Urinary bladder (tissue), 4 donors: ENCODE results near the gene XRCC5. TPM values are rescaled to one million over a fixed set of nuclear protein-coding genes. Genes with fewer than 3 reads are reported as not detected.

Experiments used
- DNase-seq: peaks from one replicate; pipeline ENCODE4 v3.0.0-alpha.2; 2015; ENCODE audit errors: extremely low spot score
- H3K27ac ChIP-seq: one replicate; pipeline ENCODE4 v1.5.1; 2013; ENCODE audit warnings: low read depth, mild to moderate bottlenecking, moderate library complexity
- H3K36me3 ChIP-seq: one replicate; pipeline ENCODE4 v1.6.1; 2013; ENCODE audit warnings: mild to moderate bottlenecking, moderate library complexity; ENCODE audit not compliant: insufficient read depth
- H3K4me1 ChIP-seq: one replicate; pipeline ENCODE4 v1.6.1; 2013; ENCODE audit warnings: mild to moderate bottlenecking, moderate library complexity; ENCODE audit not compliant: insufficient read depth
- H3K4me3 ChIP-seq: one replicate; pipeline ENCODE4 v1.5.1; 2013; ENCODE audit warnings: low read depth, low read length
- WGBS: extraction: QIAGEN DNeasy Blood & Tissue Kit; methylation state at CpG from one replicate; pipeline ENCODE4 v1.1.7; 2013; 5-methylcytosine and 5-hydroxymethylcytosine counted together
- polyA plus RNA-seq: library from polyadenylated mRNA; stranded (reverse); fragments of 200-250 nt; gene quantifications from one replicate; pipeline ENCODE4 v1.2.3, GENCODE V29; 2013
- total RNA-seq: library from RNA; depleted of rRNA; stranded (reverse); fragments of >200 nt; gene quantifications from one replicate; pipeline ENCODE4 v1.2.3, GENCODE V29; 2014
- donor health status: healthy with polysubstance abuse.
- donor health status: healthy.

Gene XRCC5
- total RNA-seq, result 247 TPM
- polyA plus RNA-seq, result 121 TPM

- H3K27ac ChIP-seq, result peak within 1 kb of the TSS; percentile 76
- DNase-seq, result peak; percentile 92
- H3K36me3 ChIP-seq, result no peaks in the 10 kb centered on the region
- under 1% methylated on average over 57 of the region's 57 CpGs for WGBS
- H3K4me1 ChIP-seq, result no peaks in the 10 kb centered on the region
- H3K4me3 ChIP-seq, result peak within 1 kb of the TSS; percentile 67
Measured at GRCh38 chr2:216108967-216109921, at the start of gene XRCC5. Gene XRCC5, plus strand, starts transcription at chr2:216109348. Its CDS starts 89 bp downstream, at chr2:216109437.

GRCh38 chr2:216064014-216064630 is 45.0 kb upstream of the XRCC5 start:
- WGBS, result 89% methylated on average over 2 of the region's 2 CpGs
- Histone ChIP-seq H3K27ac (no peak overlapping the region), H3K36me3 (no peaks in the 10 kb centered on the region), H3K4me1 (no peaks in the 10 kb centered on the region), H3K4me3 (no peak overlapping the region)
- no peak for DNase-seq

GRCh38 chr2:216064665-216065064 is 44.5 kb upstream of the XRCC5 start:
- no peak overlapping the region for H3K4me3 ChIP-seq
- 80% methylated on average over 1 of the region's 1 CpG for WGBS
- no peaks in the 10 kb centered on the region for H3K4me1 ChIP-seq
- H3K36me3 ChIP-seq, result no peaks in the 10 kb centered on the region
- H3K27ac ChIP-seq, result no peak overlapping the region
- DNase-seq, result no peak

- H3K4me3 ChIP-seq, result no peak overlapping the region
- H3K36me3 ChIP-seq, result no peaks in the 10 kb centered on the region
- DNase-seq, result no peak
- WGBS, result 91% methylated on average over 5 of the region's 5 CpGs
- H3K27ac ChIP-seq, result no peak overlapping the region
- H3K4me1 ChIP-seq, result no peaks in the 10 kb centered on the region
Measured at GRCh38 chr2:216066230-216066629, 42.9 kb upstream of the XRCC5 start.

- Histone ChIP-seq H3K4me1 (no peaks in the 10 kb centered on the region), H3K36me3 (no peaks in the 10 kb centered on the region), H3K27ac (no peak overlapping the region), H3K4me3 (no peak overlapping the region)
- WGBS, result 92% methylated on average over 2 of the region's 2 CpGs
- no peak for DNase-seq
Measured at GRCh38 chr2:216069028-216069427, 40.1 kb upstream of the XRCC5 start.

GRCh38 chr2:216070195-216070594 is 39.0 kb upstream of the XRCC5 start:
- H3K4me1 ChIP-seq, result no peaks in the 10 kb centered on the region
- WGBS, result 80% methylated on average over 6 of the region's 6 CpGs
- no peaks in the 10 kb centered on the region for H3K36me3 ChIP-seq
- H3K4me3 ChIP-seq, result no peak overlapping the region
- no peak for DNase-seq
- no peak overlapping the region for H3K27ac ChIP-seq

DNA sequence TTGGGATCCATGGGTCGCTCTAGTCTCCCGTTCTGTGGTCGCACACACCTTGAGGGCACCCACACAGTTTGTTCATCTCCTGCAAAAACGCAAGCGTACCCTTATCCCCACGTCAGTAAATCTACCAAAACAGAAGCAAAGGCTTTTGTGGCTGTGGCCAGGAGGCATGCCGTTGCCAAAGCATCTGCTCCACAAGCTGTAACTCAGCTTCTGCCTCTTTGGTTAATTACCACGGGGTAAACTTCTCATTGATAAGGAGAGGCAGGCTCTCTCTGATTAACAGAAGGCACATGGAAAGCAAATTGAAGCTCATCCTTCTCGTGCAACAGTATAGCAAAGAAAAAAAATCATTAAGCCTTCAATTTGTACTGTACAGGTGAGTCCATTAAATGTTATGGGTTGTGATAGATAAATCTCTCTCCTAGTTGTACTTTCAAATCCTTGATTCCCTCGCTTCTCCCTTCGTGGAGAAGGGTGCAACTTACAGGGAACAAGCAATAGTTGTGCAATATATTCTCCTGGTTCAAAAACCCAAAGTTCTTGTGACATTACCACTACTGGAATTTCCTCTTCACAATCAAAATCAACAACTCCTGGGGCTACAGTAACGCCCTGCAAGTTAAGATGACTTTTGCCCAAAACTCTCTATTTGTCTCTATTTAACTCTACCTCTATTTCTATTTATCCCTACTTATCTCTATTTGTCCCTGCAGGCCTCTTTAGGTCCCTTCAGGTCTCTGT is 37.9 kb upstream of the XRCC5 start:
- Histone ChIP-seq H3K4me1 (no peaks in the 10 kb centered on the region), H3K4me3 (no peak overlapping the region), H3K27ac (no peak overlapping the region), H3K36me3 (no peaks in the 10 kb centered on the region)
- 80% methylated on average over 12 of the region's 12 CpGs for WGBS
- DNase-seq, result no peak

DNA sequence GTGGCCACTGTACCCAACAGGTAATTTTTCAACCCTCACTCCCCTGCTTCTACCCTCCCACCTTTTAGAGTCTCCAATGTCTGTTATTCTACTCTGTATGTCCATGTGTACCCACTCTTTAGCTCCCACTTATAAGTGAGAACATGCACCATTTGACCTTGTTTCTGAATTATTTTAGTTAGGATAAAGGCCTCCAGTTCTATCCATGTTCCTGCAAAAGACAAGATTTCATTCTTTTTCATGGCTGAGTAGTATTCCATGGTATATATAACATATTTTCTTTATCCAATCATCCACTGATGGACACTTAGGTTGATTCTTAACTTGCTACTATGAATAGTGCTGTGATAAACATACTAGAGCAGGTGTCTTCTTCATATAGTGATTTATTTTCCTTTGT is 36.7 kb upstream of the XRCC5 start:
- DNase-seq, result no peak
- H3K27ac ChIP-seq, result no peak overlapping the region
- no peaks in the 10 kb centered on the region for H3K36me3 ChIP-seq
- H3K4me1 ChIP-seq, result no peaks in the 10 kb centered on the region
- H3K4me3 ChIP-seq, result no peak overlapping the region

GRCh38 chr2:216073773-216074172 is 35.4 kb upstream of the XRCC5 start:
- no peak for DNase-seq
- H3K4me1 ChIP-seq, result no peaks in the 10 kb centered on the region
- H3K36me3 ChIP-seq, result no peaks in the 10 kb centered on the region
- no peak overlapping the region for H3K27ac ChIP-seq
- H3K4me3 ChIP-seq, result no peak overlapping the region

DNA sequence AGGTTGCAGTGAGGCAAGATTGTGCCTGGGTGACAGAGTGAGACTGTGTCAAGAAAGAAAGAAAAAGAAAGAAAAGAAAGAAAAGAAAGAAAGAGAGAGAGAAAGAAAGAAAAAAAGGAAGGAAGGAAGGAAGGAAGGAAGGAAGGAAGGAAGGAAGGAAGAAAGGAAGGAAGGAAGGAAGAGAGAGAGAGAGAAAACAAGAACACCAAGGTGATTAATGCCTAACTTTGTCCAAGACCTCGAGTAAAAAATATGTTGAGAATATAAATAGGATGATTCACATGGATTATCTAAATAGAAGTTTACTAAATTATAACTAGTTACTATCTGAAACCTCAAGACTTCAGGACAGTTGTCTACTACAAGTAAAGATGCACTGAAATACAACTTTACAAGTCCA is 34.8 kb upstream of the XRCC5 start:
- no peak overlapping the region for H3K27ac ChIP-seq
- DNase-seq, result no peak
- no peaks in the 10 kb centered on the region for H3K36me3 ChIP-seq
- no peaks in the 10 kb centered on the region for H3K4me1 ChIP-seq
- H3K4me3 ChIP-seq, result no peak overlapping the region
- WGBS, result 57% methylated on average over 1 of the region's 1 CpG

DNA sequence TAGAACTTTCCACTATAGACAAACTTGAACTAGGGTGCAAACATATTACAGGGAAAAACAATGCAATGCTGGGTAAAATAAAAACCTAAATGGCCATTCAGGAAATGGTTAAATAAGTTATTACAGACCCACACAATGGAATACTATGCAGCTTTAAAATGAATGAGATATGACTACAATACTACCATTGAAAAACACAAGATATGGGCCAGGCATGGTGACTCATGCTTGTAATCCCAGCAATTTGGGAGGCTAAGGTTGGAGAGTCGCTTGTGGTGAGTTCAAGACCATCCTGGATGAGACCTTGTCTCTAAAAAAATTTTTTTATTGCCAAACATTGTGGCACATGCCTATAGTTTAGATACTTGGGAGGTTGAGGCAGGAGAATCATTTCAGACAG is 34.4 kb upstream of the XRCC5 start:
- Histone ChIP-seq H3K4me1 (no peaks in the 10 kb centered on the region), H3K27ac (no peak overlapping the region), H3K4me3 (no peak overlapping the region), H3K36me3 (no peaks in the 10 kb centered on the region)
- DNase-seq, result no peak
- 93% methylated on average over 1 of the region's 1 CpG for WGBS

DNA sequence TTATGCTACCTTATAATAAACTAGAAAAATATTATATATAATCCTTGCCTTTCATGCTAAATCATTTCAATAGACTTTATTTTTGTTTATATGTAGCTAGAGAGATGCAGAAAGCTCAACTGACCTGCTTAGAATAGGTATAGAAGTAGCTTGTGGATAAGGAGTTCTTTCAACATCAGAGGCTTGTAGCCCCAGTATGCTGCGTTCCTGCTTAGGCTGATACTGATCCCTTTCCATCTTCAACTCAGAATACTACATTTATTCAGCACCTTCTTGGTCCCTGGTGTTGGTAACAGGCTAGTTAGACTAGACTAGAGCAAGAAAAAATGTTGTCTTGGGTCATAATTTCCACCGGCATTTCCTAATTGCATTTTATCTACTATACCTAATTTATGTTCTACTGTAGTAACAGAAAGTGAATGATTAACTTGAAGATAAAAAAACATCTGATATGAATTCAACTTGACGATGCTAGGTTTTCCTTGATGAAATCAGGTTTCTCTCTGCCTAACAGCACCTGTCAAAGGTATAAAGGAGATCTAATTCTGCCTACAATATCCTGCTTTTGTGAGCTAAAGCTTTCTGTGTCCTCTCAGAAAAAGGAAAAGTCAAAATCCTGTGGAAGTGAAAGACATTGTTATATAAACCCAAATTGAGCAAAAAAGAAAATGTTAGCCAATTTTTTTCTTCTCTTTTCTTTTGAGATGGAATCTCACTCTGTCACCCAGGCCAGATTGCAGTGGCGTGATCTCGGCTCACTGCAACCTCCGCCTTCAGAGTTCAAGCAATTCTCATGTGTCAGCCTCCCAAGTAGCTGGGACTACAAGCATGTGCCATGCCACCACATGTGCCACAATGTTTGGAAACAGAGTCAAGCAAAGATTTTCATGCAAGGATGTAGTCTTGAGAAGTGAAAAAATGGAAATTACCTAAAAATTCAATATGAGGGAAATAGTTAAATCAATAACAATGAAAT is 33.4 kb upstream of the XRCC5 start:
- WGBS, result 82% methylated on average over 6 of the region's 6 CpGs
- no peak overlapping the region for H3K4me3 ChIP-seq
- no peaks in the 10 kb centered on the region for H3K36me3 ChIP-seq
- DNase-seq, result no peak
- H3K4me1 ChIP-seq, result no peaks in the 10 kb centered on the region
- H3K27ac ChIP-seq, result no peak overlapping the region

- Histone ChIP-seq H3K27ac (no peak overlapping the region), H3K4me1 (no peaks in the 10 kb centered on the region), H3K36me3 (no peaks in the 10 kb centered on the region), H3K4me3 (no peak overlapping the region)
- 74% methylated on average over 1 of the region's 1 CpG for WGBS
- no peak for DNase-seq
Measured at GRCh38 chr2:216078776-216079175, 30.4 kb upstream of the XRCC5 start.
